Posterior vena cava (tissue), 2 donors: ENCODE measurements around the gene NPSR1. TPM values are rescaled to one million over a fixed set of nuclear protein-coding genes. Genes with fewer than 3 reads are reported as not detected.
"Not testable (repeated sequence)": the region's sequence is repeated elsewhere in the genome, so short reads cannot be mapped to it uniquely, and the experiment has no call there.

Source experiments
- DNase-seq: peaks from one replicate; pipeline ENCODE4 v3.0.0-alpha.2; 2020; ENCODE audit warnings: low spot score
- intact Hi-C, 2 donors: fragments of 100-400 bp; cut with DNase I; formaldehyde crosslinking; loops; one replicate each; pipeline versions ENCODE4 v1.14.1 to v1.14.2; 2022 to 2023
- total RNA-seq, 2 donors: library from RNA; stranded (reverse); fragmentation: NEBNext Ultra II Directional; extraction: Animal tissue kit (Norgen Biotek cat#: 25700); gene quantifications; one replicate each; pipeline ENCODE4 v1.2.1, GENCODE V29; 2021
- donor health status: DM: yes; HTN: yes; CAD: no.
- donor health status: DM: yes; HTN: yes; CAD: no.

Gene NPSR1
- total RNA-seq, 2 donors from 2014 or later, result not detected

DNA sequence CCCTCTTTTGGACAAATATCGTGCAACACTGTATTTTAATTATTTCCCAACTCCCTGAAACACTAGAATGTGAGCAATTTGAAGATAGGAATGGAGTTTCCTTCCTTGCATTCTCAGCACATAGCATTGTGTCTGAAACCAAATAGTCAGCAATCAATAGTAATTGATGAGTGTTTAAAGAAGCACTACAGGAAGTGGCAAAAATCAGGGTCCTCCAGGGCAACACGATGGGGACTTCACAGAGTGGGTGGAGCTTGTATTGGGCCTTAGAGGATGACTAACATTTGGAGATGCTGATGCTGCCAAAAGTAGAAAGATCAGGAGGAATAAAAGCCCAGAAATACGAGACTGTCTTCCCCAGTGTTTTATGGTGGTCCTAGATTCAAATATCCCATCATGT is 94.9 kb downstream of the NPSR1 start:
- DNase-seq, result no peak
- intact Hi-C loops, result no loop called here

DNA sequence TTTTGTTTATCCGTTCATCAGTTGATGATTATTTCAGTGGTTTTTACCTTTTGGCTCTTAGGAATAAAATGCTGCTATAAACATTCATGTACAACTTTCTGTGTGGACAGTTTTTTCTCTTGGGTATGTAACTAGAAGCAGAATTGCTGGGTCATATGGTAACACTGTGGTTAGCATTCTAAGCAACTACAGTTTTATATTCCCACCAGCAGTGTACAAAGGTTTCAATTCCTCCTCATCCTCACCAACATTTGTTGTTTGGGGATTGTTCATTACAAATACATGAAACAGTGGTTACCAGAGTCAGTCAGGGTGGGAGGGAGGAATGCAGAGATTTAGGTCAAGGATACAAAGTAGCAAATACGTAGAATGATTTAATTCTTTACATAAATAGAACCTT is 97.0 kb downstream of the NPSR1 start:
- intact Hi-C loops, result no loop called here
- no peak for DNase-seq

- intact Hi-C loops, result no loop called here
- DNase-seq, result no peak
Measured at GRCh38 chr7:34756025-34756437, 98.0 kb downstream of the NPSR1 start.

DNA sequence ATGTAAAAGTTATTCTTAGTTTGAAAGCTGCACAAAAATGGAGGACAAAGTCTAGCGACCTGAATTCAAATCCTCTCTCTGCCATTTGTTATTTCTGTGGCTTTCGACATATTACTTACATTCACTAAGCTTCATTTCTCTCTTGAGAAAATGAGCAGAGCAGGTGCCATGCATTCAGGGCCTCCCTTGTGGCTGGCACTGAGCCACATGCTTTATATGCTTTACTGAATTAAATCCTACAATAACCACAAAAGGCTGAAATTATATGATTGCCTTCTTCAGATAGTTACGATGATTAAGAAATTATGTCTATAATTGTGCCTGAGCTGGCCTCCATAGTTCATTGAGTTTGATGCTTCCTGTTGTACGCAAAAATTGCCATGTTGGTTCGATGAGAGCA is 98.7 kb downstream of the NPSR1 start:
- no peak for DNase-seq
- intact Hi-C loops, result no loop called here

- intact Hi-C loops, result no loop called here
- DNase-seq, result no peak
Measured at GRCh38 chr7:34757570-34758110, 99.6 kb downstream of the NPSR1 start.

DNA sequence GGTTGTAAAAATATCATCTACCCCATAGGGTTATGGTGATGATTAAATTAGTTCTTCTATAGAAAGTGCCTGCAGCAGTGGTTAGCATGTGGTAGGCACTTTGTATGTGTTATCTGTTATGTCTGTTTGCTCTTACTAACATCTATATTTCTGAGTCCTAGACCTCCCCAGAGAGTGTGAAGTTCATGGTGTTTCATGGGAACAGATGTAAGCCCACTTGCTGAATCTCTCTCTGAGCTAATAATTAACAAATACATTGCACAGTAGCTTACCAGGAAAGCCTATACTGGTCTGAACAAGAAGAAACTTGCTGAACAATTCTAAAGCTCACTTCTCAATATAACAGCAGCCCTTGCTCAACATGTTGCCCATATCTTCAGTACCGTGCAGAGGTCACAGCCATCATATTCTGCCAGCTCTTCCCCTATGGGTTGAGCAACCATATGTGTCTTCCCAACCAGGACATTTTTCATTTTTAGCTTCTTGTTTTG is 100.1 kb downstream of the NPSR1 start:
- intact Hi-C loops, result no loop called here
- no peak for DNase-seq

- DNase-seq, result no peak
- intact Hi-C loops, result no loop called here
Measured at GRCh38 chr7:34759477-34760125, 101.6 kb downstream of the NPSR1 start.

DNA sequence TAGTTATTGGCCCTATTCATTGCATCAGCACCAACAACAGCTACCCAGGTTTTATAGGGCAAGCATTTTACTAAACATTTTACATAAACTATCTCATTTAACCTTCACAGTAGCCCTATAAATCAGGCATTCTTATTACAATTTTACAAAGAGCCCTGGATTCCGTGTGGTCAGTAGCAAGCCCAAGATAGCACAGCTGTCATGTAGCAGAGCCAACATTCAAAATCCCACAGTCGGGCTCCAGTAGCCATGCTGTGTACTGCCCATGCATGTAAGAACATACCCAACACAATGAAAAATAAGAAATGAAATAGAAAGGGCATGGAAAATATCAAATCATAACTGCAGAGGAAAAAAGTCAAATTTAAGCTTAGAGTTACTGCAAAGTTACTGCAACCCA is 102.3 kb downstream of the NPSR1 start:
- DNase-seq, result no peak
- intact Hi-C loops, result no loop called here

- intact Hi-C loops, result no loop called here
- DNase-seq, result no peak
Measured at GRCh38 chr7:34761206-34761605, 103.2 kb downstream of the NPSR1 start.

- no peak for DNase-seq
- intact Hi-C loops, result no loop called here
Measured at GRCh38 chr7:34761627-34762026, 103.6 kb downstream of the NPSR1 start.

DNA sequence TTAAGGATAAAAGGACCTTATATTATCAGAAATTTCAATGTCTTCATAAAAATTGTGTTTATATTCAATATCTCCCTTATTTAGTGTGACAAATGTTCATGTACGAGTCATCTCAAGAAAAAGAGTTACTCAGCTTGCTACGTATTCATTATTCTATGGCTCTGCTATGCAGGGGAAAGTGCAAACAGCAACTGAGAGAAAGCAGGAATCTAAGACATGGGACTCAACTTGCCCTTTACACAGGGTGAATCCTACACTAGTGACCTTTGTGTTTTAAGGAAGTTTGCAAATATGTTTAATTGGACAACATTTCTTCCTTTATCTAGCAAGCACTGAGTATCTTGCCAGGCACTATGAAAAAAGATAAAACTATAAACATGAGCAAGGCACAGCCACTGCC is 104.7 kb downstream of the NPSR1 start:
- no peak for DNase-seq
- intact Hi-C loops, result no loop called here

DNA sequence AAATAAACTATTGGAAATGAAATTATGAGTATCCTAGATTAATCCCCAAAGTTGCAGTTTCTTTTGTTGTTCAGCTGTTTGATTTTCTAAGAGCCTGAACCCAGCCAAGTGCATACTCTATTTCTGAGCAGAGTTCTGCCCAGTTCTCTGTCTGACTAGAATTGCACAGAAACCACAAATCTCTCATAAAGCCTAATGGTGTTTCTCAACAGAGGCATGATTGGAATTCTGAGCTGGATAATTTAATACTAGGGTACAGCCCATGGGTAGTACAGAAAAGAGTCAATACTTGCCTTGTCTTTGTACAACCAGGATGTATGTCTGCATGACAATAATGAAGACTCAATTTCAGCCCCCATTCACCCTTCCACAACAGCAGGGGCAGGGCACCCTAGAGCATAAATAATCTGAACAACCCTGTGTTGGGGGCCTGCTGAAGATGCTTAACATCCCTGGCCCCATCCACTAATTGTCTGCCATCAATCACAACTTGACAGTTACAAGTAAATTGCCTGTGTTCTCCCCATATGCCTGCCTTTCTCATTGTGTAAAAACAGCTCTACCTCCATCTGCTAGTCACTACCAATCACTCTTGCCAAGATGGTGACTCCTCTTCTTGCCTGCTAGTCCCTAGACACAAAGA is 114.4 kb downstream of the NPSR1 start:
- intact Hi-C loops, result no loop called here
- no peak for DNase-seq

DNA sequence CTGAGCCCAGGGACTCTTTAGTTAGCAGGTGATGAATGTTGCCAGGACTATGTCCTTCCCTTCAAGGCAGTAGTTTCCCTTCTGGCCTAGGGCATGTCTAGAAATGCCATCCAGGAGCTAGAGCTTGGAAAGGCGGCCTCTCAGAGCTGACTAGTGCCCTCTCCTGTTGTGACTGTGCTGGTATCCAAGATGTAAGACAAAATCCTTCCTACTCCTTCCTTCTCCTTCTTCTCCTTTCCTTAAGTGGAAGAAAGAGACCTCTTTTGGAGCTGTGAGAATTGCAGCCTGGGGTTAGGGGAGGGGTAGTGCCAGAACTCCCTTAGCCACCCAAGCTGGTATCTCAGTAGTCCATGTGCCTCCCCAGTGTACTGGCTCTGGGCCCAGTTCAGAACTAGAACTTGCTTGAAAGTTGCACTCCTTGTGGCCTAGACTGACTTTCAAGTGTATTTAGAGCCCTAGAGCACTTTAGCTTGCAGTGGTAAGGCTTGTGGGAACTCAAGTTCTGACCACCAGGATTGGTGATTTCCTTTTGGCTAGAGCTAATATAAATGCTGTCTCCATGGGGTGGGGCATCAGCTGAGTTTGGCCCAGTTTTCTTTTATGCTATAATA is 118.8 kb downstream of the NPSR1 start:
- no peak for DNase-seq
- intact Hi-C loops, result no loop called here

GRCh38 chr7:34780546-34780945 is 122.5 kb downstream of the NPSR1 start:
- intact Hi-C loops, result no loop called here
- DNase-seq, result no peak

DNA sequence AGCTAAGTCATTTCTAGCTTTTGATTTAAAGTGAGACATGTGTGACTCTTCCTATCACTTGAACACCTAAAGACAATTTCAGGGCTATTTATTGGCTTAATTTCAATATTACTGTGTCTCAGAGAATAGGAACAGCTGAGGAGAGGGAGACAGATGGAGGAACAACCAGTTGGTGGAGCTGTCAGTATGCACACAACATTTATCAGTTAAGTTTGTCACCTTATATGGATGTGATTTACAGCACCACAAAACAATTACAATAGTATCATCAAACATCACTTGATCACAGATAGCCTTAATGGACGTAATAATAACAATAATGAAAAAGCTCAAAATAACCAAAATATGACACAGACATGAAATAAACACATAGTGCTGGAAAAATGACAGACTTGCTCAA is 129.6 kb downstream of the NPSR1 start:
- DNase-seq, result no peak
- intact Hi-C loops, result no loop called here

DNA sequence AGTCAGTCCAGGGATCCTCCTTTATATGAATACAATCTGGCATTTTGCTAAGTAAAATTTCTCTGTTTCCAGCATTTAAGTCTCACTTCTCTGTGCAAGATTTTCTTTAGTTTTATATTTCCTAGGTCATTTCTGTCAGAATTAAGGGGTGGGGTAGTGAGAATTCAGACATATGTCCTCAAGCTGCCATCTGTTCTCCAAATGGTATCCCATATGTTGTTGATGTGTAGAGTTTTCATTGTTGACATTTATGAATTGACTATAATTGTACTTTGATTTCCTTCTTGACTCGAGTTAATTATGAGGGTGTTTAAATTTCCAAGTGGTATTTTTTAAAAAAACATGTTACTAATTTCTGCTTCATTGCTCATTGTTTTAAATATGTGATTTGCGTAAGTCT is 148.8 kb downstream of the NPSR1 start:
- no peak for DNase-seq
- intact Hi-C loops, result no loop called here

GRCh38 chr7:34807548-34808340 is 149.7 kb downstream of the NPSR1 start:
- DNase-seq, result no peak
- intact Hi-C loops, result no loop called here

DNA sequence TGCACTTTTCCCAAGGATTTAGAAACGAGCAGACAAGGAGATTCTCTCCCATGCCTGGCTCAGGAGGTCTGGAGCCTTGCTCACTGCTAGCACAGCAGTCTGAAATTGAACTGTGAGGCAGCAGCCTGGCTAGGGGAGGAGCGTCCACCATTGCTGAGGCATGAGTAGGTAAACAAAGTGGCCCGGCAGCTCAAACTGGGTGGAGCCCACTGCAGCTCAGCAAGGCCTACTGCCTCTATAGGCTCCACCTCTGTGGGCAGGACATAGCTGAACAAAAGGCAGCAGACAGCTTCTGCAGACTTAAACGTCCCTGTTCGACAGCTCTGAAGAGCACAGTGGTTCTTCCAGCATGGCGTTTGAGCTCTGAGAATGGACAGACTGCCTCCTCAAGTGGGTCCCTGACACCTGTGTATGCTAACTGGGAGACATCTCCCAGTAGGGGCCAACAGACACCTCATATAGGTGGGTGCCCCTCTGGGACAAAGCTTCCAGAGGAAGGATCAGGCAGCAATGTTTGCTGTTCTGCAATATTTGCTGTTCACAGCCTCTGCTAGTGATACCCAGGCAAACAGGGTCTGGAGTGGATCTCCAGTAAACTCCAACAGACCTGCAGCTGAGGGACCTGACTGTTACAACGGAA is 156.3 kb downstream of the NPSR1 start:
- DNase-seq, intact Hi-C loops: not testable (repeated sequence)

DNA sequence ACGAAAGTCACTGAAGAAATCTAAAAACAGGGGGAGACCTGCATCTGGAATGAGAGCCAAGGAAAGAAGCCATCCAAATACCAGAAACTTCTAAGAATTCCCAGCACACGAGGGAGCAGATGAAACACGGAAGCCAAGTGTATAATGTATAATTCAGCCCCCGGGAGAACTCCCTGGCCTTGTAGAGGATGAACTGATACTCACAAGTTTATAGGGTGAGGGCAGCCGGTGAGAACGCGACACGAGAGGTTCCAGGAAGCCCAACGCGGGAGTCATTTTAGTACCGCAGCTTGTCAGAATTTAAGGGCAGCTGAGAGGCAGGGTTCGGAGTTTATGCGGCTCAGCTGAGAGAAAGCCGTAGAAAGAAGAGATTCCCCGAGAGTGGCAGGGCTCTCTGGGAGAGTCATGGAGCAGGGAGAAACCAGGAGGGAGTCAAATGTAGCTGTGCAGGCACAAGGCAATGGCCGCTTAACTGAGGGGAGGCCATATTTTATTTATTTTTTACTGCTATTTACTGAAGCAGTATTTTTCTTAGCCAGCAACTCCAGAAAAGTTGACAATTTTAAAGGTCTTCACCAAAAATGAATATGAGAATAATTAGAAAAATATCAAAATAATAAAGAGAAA is 164.0 kb downstream of the NPSR1 start:
- intact Hi-C loops, result no loop called here
- DNase-seq, result no peak
